Natural killer cell (primary cell): Measurements from ENCODE around the gene CENPB. TPM values are rescaled to one million over a fixed set of nuclear protein-coding genes. Genes with fewer than 3 reads are reported as not detected.
A peak's percentile ranks its signal among the peaks of the same experiment; 100 is the strongest.

Source experiments
- ATAC-seq, 3 donors: fragments of 150-1000 bp in 2 of 3; fragments of 200-7000 bp in 1 of 3; cut with Tn5 transposase; 1 replicate in 1 of 3; 2 replicates in 2 of 3; pipeline ENCODE4 v1.10.0; 2021; ENCODE audit warnings: mild to moderate bottlenecking in 2 of 3, moderate library complexity in 2 of 3
- DNase-seq, 2 donors: peaks; one replicate each; pipeline versions ENCODE4 v3.0.0 to v3.0.0-alpha.2; 2013 to 2021; ENCODE audit warnings: mixed read lengths in 1 of 2
- H3K27ac ChIP-seq: one replicate; pipeline ENCODE4 v1.5.1; 2013; ENCODE audit warnings: mild to moderate bottlenecking, low read length
- H3K27me3 ChIP-seq: one replicate; pipeline ENCODE4 v1.6.1; 2013; ENCODE audit warnings: low read length; ENCODE audit not compliant: control insufficient read depth, insufficient read depth
- H3K36me3 ChIP-seq: one replicate; pipeline ENCODE4 v1.6.1; 2013; ENCODE audit warnings: low read length; ENCODE audit not compliant: control insufficient read depth, insufficient read depth
- H3K4me1 ChIP-seq: one replicate; pipeline ENCODE4 v1.6.1; 2013; ENCODE audit warnings: low read length; ENCODE audit not compliant: control insufficient read depth, insufficient read depth
- H3K4me3 ChIP-seq: one replicate; pipeline ENCODE4 v1.5.1; 2013; ENCODE audit warnings: low read length
- H3K9me3 ChIP-seq: one replicate; pipeline ENCODE4 v1.6.1; 2013; ENCODE audit warnings: low read length; ENCODE audit not compliant: control insufficient read depth, insufficient read depth
- H3K27ac Mint-ChIP-seq, 2 donors: one replicate each; pipeline ENCODE4 v1.8.0; 2022; ENCODE audit warnings: mild to moderate bottlenecking in 2 of 2, mixed read lengths in 2 of 2, moderate library complexity in 1 of 2
- H3K27me3 Mint-ChIP-seq, 2 donors: one replicate each; pipeline ENCODE4 v1.8.0; 2022; ENCODE audit warnings: low read depth in 2 of 2, mixed read lengths in 2 of 2
- H3K36me3 Mint-ChIP-seq: one replicate; pipeline ENCODE4 v1.8.0; 2022; ENCODE audit warnings: mixed read lengths
- H3K4me1 Mint-ChIP-seq, 2 donors: one replicate each; pipeline ENCODE4 v1.8.0; 2022; ENCODE audit warnings: mixed read lengths in 2 of 2
- H3K4me3 Mint-ChIP-seq: one replicate; pipeline ENCODE4 v1.8.0; 2022; ENCODE audit warnings: mild to moderate bottlenecking, moderate library complexity, mixed read lengths
- H3K9me3 Mint-ChIP-seq, 2 donors: one replicate each; pipeline ENCODE4 v1.8.0; 2022; ENCODE audit warnings: mixed read lengths in 2 of 2
- CTCF ChIP-seq: fragments of 200-600 bp; IDR thresholded peaks from one replicate; pipeline ENCODE4 v1.8.0; 2022; ENCODE audit warnings: antibody characterized with exemption
- WGBS: methylation state at CpG from one replicate; pipeline ENCODE4 v1.1.7; 2013; ENCODE audit warnings: missing lambda C conversion rate; ENCODE audit not compliant: insufficient coverage; 5-methylcytosine and 5-hydroxymethylcytosine counted together
- intact Hi-C: fragments of 100-400 bp; cut with micrococcal nuclease; formaldehyde crosslinking; loops from one replicate; pipeline ENCODE4 v1.14.2; 2022
- total RNA-seq, 4 donors: library from RNA; stranded (reverse); fragments of 120-200 nt in 1 of 4; gene quantifications; one replicate each; pipeline versions ENCODE4 v1.2.3 to v1.2.4, GENCODE V29; 2013 to 2022

CENPB gene
- total RNA-seq, 3 donors from 2014 or later (not counting 1 experiment from before 2014, with no cell fraction given) = 46.7 to 62.6 (median 55.4) TPM

GRCh38 chr20:3804254-3804751 lies 17.8 kb upstream of the CENPB start:
- H3K27ac ChIP-seq = no peak overlapping the region

GRCh38 chr20:3803854-3804253 lies 17.3 kb upstream of the CENPB start:
- intact Hi-C loops = no loop called here
- Mint-ChIP-seq H3K27me3 (no peaks in the 10 kb centered on the region), H3K9me3 (no peaks in the 10 kb centered on the region), H3K27ac (peak overlapping the region in 1 of 2 donors; percentile 73), H3K36me3 (peaks cover 19% of the 10 kb centered on the region), H3K4me1 (peaks cover 26 to 62% of the 10 kb centered on the region in 2 donors), H3K4me3 (no peak overlapping the region)
- Histone ChIP-seq H3K4me3 (no peak overlapping the region), H3K9me3 (no peaks in the 10 kb centered on the region), H3K27ac (no peak overlapping the region), H3K36me3 (peaks cover 69% of the 10 kb centered on the region), H3K27me3 (no peaks in the 10 kb centered on the region), H3K4me1 (peaks cover 88% of the 10 kb centered on the region)
- ATAC-seq = no peak
- 90% methylated on average over 6 of the region's 6 CpGs for WGBS
- no peak for TF ChIP-seq CTCF
- no peak for DNase-seq

More at GRCh38 chr20:3804254-3804751, 17.8 kb upstream of the CENPB start:
- no peaks in the 10 kb centered on the region for H3K9me3 Mint-ChIP-seq
- H3K9me3 ChIP-seq = no peaks in the 10 kb centered on the region
- 79% methylated on average over 8 of the region's 11 CpGs for WGBS
- peaks cover 22 to 58% of the 10 kb centered on the region in 2 donors for H3K4me1 Mint-ChIP-seq
- TF ChIP-seq CTCF = no peak
- H3K27ac Mint-ChIP-seq = peak overlapping the region in 1 of 2 donors; percentile 73
- H3K4me3 ChIP-seq = no peak overlapping the region
- DNase-seq (no peak), ATAC-seq (no peak)
- H3K4me1 ChIP-seq = peaks cover 83% of the 10 kb centered on the region
- H3K27me3 ChIP-seq = no peaks in the 10 kb centered on the region
- intact Hi-C loops = no loop called here
- no peak overlapping the region for H3K4me3 Mint-ChIP-seq
- peaks cover 69% of the 10 kb centered on the region for H3K36me3 ChIP-seq
- peaks cover 19% of the 10 kb centered on the region for H3K36me3 Mint-ChIP-seq
- H3K27me3 Mint-ChIP-seq = no peaks in the 10 kb centered on the region

GRCh38 chr20:3803289-3803688 lies 16.7 kb upstream of the CENPB start:
- peaks cover 19% of the 10 kb centered on the region for H3K36me3 Mint-ChIP-seq
- Histone ChIP-seq H3K27ac (no peak overlapping the region), H3K4me3 (no peak overlapping the region), H3K36me3 (peaks cover 72% of the 10 kb centered on the region), H3K4me1 (peaks cover 93% of the 10 kb centered on the region), H3K9me3 (no peaks in the 10 kb centered on the region), H3K27me3 (no peaks in the 10 kb centered on the region)
- H3K27ac Mint-ChIP-seq = peak overlapping the region in 1 of 2 donors; percentile 73
- H3K4me1 Mint-ChIP-seq = peaks cover 32 to 68% of the 10 kb centered on the region in 2 donors
- H3K9me3 Mint-ChIP-seq = no peaks in the 10 kb centered on the region
- no peak for ATAC-seq
- H3K27me3 Mint-ChIP-seq = no peaks in the 10 kb centered on the region
- H3K4me3 Mint-ChIP-seq = no peak overlapping the region
- intact Hi-C loops = no loop called here
- 95% methylated on average over 14 of the region's 14 CpGs for WGBS
- no peak for TF ChIP-seq CTCF
- no peak for DNase-seq
